ENCODE data around the gene MYT1.
A peak's percentile ranks its signal among the peaks of the same experiment; 100 is the strongest.
"Not testable (repeated sequence)": the region's sequence is repeated elsewhere in the genome, so short reads cannot be mapped to it uniquely, and the experiment has no call there.

Gene MYT1

GRCh38 chr20:64279826-64280459, 115.7 kb downstream of the MYT1 start:
- H3K36me3 ChIP-seq, result peaks cover 0 to under 1% (median 0%) of the 10 kb centered on the region in 3 donors
- DNase-seq, result no peak
- no peaks in the 10 kb centered on the region for H3K27me3 ChIP-seq
- no peaks in the 10 kb centered on the region for H3K9me3 ChIP-seq
- intact Hi-C loops (cut with DNase I; ENCODE audit: low total_unique reads), result no loop called here
- no peak overlapping the region for H3K4me3 ChIP-seq
- H3K4me1 ChIP-seq, result no peaks in the 10 kb centered on the region
- no peak overlapping the region for H3K27ac ChIP-seq
- TF ChIP-seq CTCF (IDR thresholded peaks at IDR 0.05), result no peak

GRCh38 chr20:64280460-64280843, 116.2 kb downstream of the MYT1 start:
- Histone ChIP-seq H3K27ac (no peak overlapping the region), H3K27me3 (no peaks in the 10 kb centered on the region), H3K36me3 (no peaks in the 10 kb centered on the region), H3K4me1 (no peaks in the 10 kb centered on the region), H3K9me3 (no peaks in the 10 kb centered on the region), H3K4me3 (no peak overlapping the region)
- no peak for TF ChIP-seq CTCF (IDR thresholded peaks at IDR 0.05)
- intact Hi-C loops (cut with DNase I; ENCODE audit: low total_unique reads), result no loop called here
- no peak for DNase-seq

GRCh38 chr20:64283646-64284045, 119.4 kb downstream of the MYT1 start:
- H3K9me3 ChIP-seq, result no peaks in the 10 kb centered on the region
- no peak overlapping the region for H3K27ac ChIP-seq
- no peak overlapping the region for H3K4me3 ChIP-seq
- TF ChIP-seq CTCF (IDR thresholded peaks at IDR 0.05), result no peak
- H3K27me3 ChIP-seq, result no peaks in the 10 kb centered on the region
- no peaks in the 10 kb centered on the region for H3K36me3 ChIP-seq
- intact Hi-C loops (cut with DNase I; ENCODE audit: low total_unique reads), result no loop called here
- DNase-seq, result no peak
- H3K4me1 ChIP-seq, result no peaks in the 10 kb centered on the region

- H3K9me3 ChIP-seq; H3K4me1 ChIP-seq; H3K36me3 ChIP-seq; H3K27me3 ChIP-seq; H3K27ac ChIP-seq; intact Hi-C loops (cut with DNase I; ENCODE audit: low total_unique reads); H3K4me3 ChIP-seq: not testable (repeated sequence)
- TF ChIP-seq CTCF (IDR thresholded peaks at IDR 0.05), result peak; percentile 36 to 48
- DNase-seq, result peak in 1 of 2 donors; percentile 38
These were observed 121.6 kb downstream of the MYT1 start for GRCh38 chr20:64285579-64286446.

GRCh38 chr20:64286447-64287263, 122.4 kb downstream of the MYT1 start:
- intact Hi-C loops (cut with DNase I; ENCODE audit: low total_unique reads); H3K9me3 ChIP-seq; DNase-seq; H3K36me3 ChIP-seq; H3K27ac ChIP-seq; H3K27me3 ChIP-seq; H3K4me1 ChIP-seq; H3K4me3 ChIP-seq: not testable (repeated sequence)

- H3K27ac ChIP-seq; H3K36me3 ChIP-seq; H3K9me3 ChIP-seq; intact Hi-C loops (cut with DNase I; ENCODE audit: low total_unique reads); H3K27me3 ChIP-seq; H3K4me3 ChIP-seq; DNase-seq; H3K4me1 ChIP-seq: not testable (repeated sequence)
These were observed 123.0 kb downstream of the MYT1 start for GRCh38 chr20:64287264-64287590.

Measured in tibial artery (tissue), 4 donors.